ENCODE data around the gene VPS41.
A peak's percentile ranks its signal among the peaks of the same experiment; 100 is the strongest.
"Not testable (repeated sequence)": the region's sequence is repeated elsewhere in the genome, so short reads cannot be mapped to it uniquely, and the experiment has no call there.

VPS41 gene

DNA sequence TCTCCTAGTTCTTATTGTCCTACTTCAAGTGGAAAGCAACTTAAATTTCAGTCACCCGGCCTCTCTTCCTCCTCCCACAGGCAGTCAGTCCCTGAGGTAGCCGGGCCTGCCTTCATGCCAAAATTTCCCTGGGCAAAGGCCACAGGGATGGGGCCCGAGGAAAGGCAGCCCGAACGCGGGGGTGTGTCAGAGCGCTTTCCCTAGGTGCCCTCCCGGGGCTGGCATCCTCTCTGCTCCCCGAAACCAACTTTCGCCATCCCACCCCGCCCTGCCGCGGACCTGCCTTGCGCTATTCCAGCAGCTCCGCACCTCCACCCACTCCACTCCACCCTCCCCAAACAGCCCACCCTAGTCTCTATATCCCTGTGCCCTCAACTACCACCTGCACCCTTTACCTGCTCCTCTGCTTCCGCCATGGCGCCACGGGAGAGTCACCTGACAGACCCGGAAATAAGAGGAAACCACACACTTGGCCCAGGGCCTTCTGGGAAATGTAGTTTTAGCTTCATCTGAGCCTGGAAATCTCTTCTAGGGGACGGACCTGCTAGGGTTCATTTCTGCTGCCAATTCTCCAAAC is at the start of gene VPS41:
VPS41 (minus strand) TSS at position 433 of the 577 bp plus-strand sequence; CDS start at position 416, 17 bp downstream.
- peak; percentile 62 for DNase-seq

DNA sequence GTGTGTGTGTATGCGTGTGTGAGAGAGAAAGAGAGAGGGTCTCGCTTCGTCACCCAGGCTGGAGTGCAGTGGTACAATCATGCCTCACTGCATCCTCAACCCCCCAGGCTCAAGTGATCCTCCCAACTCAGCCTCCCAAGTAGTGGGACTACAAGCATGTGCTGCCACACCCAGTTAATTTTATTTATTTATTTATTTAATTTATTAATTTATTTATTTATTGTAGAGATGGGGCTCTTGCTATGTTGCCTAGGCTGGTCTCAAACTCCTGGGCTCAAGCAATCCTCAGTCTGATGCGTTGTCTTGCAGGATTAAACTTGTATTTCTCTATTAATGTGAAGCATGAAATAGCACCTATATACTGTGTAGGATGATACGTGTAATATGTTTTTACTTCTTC is 46.9 kb upstream of the VPS41 start:
- DNase-seq = no peak

DNA sequence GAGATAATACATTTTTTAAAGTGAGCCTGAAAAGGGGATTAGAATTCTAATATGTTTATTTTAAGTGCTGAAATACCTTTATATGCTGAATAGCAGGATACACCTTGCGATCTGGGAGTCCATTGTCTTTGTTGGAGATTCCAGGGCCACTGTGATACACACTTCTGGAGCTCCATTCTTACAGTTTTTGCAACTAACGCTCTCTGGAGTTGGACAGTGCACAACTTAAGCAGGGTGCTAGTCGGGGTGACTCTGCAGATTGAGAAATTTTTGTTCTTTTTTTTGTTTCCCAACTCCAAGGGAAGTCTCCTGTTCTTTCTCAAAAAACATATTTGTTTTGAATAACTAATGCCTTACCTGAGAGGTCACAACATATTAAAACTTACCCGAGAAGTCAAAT is 45.0 kb upstream of the VPS41 start:
- no peak for DNase-seq

DNA sequence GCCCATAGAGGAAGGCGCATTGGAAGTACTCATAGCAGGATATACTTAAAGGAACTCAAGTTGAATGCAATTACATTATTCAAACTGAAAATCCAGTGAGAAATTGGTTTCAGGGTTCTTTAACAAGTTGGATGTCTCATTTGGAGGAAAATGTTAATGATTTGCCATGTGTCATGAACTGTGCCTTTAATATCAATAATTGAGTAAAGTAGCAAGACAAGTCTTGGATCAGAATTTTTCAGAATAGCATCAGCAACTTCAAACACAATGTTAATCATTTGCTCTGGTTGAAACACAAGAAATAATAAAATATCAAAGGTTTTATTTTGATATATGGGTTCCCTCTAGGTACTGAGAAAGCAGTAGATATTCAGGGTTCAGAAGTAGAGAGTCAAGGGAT is 44.2 kb upstream of the VPS41 start:
- no peak for DNase-seq

DNA sequence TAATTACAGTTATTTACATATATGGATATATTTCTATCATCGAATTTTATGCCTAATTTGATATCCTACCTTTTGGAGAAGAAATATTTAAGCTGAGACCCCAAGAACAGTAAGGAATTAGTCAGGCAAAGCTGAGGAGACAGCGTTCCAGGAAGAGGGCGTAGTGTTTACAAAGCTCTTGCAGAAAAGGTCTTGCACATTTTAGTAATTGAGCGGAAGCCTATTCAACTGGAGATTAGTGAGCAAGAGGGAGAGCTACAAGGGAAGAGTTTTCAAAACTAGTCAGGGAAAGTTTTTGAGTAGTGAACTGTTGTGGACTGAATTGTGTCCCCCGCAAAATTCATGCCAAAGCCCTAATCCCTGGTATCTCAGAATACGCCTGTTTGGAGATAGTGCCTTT is 42.2 kb upstream of the VPS41 start:
- no peak for DNase-seq

DNA sequence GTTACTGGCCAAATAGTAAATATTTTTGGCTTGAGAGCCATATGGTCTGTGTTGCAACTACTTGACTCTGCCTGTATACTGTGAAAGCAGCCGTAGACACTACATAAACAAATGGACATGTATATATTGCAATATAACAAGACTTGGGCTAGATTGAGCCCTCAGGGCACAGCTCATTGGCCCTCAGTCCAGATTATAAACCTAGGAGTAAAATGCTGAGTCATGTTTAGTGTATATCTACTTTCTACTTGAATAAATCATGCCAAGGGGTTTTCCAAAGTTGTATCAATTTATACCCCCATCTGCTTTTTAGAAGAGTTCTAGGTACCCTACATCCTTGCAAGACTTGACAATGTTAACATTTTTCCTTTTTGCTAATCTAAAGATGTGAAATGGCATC is 41.3 kb upstream of the VPS41 start:
- DNase-seq = no peak

DNA sequence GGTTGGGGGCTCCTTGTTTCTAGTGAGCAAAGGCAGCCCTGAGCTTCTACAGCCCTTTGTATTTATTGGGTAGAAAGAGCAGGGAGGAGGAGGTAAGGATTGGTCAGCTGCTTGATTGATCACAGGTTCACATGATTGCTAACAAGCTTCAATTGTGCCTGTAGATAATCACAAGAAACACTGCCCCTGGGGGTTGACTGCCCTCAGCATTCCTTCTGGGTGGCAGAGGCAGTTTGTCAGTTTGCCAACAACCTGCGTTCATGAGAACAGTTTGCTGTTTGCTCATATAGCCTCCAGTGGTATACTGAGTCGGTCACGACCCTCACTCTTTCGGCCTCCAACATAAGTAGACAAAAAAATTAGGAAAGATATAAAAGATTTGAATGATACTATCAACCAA is 38.5 kb upstream of the VPS41 start:
- not testable (repeated sequence) for DNase-seq

DNA sequence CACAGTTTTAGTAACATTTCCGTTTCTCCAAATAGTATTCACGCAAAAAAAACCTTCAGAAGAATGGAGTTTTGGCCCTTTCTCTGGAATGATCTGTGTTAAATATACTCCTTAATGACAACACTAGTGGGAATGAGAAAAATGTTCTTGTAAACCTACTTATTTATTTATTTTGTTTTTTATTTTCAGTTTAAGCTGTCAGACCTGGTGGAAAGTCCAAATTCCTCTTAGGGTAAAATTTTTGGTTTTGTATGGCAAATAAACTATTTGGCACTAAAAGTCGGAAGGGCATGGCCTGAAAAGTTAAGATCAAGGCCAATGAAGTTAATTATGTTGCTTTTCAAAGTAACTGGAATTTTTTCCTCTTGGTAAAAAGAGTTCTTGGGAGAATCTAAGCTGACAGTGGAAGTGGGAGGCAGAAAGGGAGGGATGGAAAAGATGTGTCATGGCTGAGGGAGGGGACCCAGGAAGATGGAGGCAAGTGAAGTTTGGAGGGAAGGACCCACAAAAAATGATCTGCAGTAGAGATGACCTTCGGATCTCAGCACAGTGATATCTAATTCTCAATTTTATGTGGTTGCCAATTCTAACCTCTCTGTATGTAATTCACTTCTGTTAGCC is 33.5 kb upstream of the VPS41 start:
- DNase-seq = no peak

DNA sequence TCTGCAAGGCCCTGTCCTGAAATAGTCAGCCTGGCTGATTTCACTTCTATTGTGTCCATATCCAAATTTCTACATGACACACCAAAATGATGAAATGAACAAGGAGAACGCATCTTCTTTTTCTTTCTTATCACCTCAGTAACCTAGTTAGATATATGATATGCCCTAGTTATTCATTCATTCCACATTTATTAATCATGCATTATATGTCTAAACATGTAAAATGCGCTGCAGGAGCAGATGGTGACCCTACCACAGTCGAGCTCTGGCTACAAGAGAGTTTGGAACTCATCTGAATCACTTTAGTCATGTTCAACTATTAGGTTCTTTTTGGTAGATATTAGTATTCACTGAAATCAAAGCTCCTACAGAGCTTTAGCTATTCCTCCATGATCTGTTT is 31.8 kb upstream of the VPS41 start:
- DNase-seq = no peak

DNA sequence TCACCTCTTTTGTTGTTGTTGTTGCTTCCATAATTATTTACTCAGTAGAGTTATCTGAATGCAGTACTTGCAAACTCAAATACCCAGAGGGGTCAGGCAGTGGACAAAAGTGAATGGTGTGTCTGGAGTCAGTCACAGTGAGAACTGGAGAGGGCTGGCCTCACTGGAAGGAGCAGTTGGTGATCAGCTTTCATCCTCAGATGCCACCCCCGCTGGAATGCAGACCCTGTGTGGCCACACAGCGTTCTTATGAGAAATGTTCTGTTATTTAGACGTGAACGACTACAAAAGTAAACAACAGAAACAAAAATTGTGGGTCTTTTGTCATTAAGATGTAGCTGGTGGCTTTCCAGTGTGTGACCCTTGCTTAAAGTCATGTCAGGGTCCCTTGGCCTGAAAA is 29.6 kb upstream of the VPS41 start:
- no peak for DNase-seq

DNA sequence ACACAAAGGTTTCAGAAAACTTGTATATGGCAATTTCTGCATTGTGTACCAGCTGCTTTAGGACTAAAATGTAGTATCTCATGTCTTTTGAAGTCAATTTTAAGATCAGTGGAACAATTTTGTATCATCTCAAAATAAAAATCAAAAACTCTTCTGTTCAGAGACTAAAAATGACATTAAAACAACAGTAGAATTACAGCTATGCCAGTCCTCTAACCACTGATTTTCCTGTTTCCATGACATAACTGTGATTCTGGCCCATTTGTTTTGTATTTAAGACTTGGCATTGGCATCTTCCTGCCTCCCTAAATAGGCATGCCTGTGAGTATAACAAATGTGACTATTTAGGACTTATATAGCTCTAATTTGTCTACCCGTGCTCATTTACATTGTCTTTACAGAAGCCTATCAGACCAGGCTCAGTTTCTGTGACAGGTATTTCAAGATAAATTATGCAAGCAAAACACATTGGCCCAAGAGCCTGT is 29.1 kb upstream of the VPS41 start:
- DNase-seq = no peak

DNA sequence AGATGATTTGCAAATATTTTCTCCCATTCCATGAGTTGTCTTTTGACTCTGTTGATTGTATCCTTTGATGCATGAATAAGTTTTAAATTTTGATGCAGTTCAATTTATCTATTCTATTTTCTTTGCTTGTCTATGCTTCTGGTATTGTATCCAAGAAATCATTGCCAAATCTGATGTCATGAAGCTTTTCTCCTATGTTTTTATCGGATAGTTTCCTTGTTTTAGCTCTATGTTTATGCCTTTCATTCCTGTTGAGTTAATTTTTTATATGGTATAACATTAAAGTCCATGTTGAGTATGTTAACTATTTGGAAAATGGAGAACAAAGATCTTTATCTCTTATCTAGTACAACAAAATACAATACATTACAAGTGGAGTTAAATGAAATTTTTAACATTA is 27.6 kb upstream of the VPS41 start:
- DNase-seq = no peak

DNA sequence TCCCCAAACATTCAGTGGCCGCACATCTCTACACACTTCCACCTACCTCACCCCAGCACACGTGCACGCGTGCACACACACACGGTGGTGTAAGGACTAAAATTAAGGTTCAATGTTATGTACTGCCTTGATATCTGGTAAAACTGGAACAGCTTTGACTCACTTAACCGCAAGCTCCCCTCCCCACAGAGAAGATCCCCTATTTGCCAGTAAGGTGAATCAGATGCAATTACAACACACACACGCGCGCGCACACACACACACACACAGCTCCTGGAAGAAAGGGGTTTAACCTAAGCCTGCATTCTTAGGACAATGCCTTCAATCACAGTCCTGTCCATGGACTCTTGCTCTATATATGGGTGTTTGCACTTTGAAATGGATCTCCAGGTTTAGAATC is 25.5 kb upstream of the VPS41 start:
- DNase-seq = no peak

DNA sequence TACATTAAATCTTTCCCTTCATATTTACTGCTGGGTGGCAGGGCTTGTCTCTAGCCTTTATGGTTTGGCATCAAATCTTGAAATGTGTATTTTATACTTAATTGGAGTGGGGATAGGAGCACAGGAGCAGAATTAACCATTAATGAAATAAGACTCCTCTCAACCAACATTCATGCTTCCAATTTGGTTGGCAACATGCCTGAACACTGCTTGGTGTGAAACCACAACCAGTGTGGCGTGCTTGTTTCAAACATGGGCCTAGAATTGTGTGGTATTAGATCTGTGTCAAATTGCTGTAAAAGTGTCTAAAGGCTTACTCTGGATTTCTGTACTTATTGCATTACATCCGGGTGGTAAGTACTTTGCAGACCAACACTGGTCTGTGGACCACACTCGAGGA is 25.1 kb upstream of the VPS41 start:
- DNase-seq = peak; percentile 30

DNA sequence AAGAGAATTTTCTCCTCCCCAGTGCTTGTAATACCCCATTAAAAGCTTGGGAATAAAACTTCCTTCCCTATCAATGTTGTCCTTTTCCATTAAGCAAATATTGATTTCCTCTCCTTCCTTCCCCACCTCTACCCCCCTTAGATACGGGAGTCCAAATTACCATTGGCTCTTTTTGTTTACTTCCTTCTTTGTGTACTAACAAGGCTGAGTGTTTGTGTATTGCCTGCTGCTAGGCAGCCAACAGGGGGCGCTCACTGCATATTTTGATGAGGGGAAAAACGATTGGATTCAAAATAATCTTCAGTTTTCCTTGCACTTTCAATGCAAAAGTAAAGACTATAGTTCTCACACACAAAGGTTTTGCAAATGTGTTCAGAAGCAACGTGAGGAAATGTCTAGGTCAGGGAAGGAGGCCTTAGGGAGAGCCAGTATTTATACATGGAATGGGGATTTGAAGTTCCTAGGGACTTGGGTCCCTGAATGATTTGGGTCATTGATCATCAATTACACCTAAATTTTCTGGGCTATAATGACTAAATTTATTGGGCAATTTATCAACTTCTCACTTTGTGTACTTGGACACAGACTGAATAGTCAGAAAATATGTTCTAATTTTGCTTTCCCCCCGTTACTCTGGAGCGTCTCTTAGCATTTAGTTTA is 23.6 kb upstream of the VPS41 start:
- DNase-seq = peak; percentile 43

DNA sequence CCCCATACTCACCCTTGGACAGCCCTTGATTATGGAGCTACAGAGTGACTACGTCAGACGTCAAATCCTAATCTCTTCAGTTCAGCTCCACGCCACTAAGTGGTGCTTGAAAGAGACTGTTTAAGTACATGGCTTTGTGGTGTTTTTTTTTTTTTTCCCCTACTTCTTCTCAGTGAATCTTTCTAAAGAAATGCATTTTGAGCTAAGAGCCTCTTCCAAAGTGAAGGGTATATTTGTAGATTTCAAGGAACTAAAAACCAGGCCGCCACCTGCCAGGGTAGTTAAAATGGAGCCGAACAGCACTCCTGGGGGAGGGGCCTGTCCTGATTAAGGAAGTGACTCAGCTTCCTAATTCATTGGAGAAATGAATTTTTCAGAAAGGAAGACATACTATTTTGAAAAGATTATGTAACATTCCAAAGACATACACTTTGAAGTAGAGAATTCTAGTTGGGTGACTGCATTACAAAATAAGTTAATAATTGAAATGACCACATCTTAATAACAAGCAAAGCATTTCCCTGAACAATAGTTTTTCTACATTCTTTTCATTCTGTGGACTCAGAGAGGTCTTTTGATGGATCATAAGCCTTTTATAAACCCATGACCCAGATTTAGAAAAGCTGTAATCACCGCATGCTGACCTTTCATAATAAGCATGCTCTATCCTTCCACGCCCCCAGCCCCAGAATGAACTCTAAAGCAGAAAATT is 20.6 kb upstream of the VPS41 start:
- no peak for DNase-seq

DNA sequence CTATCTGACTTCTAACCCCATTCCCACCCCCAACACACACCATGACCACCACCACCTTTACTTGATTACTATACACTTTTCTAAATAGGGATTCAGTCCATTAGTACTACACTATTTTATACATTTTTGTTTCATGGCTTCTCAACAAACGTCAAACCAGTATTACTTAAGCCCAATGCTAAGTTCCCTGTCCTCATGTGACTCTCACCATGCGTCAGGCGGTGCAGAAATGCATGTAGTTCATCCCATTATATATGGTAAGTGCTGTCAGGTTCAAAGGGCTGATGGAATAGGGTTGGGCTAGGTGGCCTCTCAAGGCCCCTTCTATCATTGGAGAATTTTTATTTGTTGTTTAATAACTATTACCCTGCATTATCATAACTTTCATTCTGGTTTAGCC is 19.5 kb upstream of the VPS41 start:
- DNase-seq = no peak

DNA sequence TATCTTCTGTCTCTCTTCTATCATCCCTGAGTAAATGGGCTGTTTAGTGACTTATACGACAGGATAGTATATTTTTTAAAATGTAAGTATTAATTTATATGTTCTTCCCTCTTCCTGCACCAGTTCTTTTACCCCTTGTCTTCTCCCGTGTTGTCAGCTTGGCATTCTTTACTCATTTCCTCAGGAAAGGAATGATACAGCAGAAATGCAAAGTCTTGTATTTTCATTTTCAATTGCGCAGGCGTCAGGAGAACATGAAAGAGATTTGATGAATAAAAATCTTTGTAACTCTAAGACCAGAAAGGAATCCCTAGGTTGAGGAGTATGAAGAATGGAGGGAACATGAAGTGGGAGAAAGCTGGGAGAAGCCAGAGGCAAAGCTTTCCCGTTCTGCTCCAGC is 18.8 kb upstream of the VPS41 start:
- no peak for DNase-seq

DNA sequence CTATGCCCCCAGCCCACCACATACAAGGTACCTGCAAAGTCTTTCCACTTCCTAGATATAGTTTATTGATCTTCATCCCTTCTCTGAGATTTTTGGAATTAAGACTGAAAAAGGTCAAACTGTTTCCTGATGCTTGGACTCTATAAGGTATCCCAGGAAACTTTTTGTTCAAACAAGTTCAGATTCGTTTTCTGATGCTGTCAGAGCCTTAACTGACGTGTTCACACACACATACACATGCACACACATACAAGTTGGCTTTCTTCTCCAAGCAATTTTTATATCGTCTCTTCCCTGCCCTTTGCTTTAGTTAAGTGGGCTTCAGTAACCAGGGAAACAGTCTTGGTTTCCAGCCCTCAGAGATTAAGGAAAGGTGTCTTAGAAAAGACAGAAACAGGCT is 11.7 kb upstream of the VPS41 start:
- no peak for DNase-seq

DNA sequence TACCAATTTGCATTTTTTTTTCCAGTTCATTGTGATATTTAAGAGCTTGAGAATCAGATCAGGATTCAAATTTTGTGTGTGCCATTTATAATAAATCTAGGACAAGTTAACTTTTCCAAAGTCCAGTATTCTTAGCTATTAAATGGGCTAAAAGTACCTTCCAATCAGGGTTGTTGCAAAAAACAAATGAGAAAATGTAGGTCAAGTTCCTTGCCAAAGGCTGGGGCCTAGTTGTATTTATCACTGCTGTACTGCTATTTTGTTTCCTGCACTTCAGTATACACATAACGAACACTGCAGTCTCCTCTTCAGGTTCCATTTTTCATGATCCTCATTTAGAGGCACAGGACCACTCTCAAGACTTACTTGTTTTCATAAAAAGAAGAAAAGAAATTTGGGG is 7.4 kb upstream of the VPS41 start:
- DNase-seq = no peak

DNA sequence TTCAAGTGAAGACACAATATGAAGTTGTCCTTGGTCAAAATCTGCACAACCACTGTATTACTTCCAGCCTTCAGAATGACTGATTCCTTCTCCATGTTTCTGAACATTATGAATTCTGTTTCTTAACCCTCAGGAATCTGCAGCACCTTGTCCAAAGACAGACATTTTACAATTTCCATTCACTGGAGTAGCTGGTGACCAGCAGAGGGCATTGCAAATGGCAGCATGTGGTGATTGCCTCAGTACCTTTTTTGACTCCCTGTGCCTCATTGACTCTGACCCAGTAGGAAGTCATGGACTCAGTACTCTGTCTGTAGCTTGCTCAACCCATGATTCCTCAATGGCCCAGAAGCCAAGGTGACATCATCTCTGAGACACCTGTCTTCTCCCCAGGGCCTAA is 879 bp upstream of the VPS41 start:
- DNase-seq = no peak

DNA sequence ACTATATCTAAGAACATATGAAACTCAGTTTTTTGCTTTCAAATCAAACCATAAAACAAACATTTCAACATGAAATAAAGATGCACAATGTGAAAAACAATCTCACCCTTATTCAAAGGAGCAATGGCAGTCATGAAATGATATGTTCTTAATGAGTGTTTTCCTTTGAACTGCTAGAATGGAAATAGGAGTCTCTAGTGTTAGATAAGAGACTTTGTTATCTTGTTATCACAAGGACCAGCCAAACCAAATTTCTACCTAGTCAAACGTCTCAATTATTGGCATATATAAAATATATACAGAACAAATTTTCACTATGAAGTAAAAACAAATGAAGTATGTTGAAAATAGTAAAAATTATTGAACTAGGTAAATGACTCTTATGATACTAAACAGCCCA is 1.2 kb downstream of the VPS41 start:
- no peak for DNase-seq

DNA sequence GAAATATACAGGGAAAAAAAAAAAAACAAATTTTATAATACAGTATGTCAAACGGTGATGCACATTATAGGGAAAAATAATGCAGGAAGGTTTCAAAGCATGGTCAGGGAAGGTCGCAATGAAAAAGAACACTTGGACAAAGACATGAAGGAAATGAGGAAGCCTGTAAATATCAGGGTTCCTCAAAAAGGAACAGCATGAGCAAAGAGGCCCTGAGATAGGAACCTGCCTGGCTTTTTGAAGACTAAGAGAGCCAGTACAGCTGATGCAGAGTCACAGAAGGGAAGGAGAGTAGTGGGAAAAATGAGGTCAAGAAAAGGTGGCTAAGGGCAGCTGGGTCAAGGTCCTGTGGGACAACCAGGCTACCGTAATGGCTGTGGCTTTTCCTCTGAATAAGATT is 1.9 kb downstream of the VPS41 start:
- no peak for DNase-seq

Data from NCI-H1092 (cell line).